IMR-90 (cell line): ENCODE measurements around the gene PGBD5.

ENCODE experiments used
- NFE2L2 ChIP-seq: fragments of 150-350 bp; IDR thresholded peaks from 2 replicates; pipeline ENCODE4 v1.6.1; 2016; ENCODE audit warnings: low read depth, mild to moderate bottlenecking, low read length
- POLR2A ChIP-seq: IDR thresholded peaks from 2 replicates; pipeline ENCODE4 v1.6.1; 2012; ENCODE audit warnings: mild to moderate bottlenecking, low read depth, low read length

- TF ChIP-seq NFE2L2 = no peak
- no peak for TF ChIP-seq POLR2A
These were observed 12.0 kb downstream of the PGBD5 start for GRCh38 chr1:230414102-230414501.
